SKM-1 treated with dmso at 0.1 percent for 144 hours (cell line): ENCODE data around the gene SLAMF6.
"Not testable (repeated sequence)": the region's sequence is repeated elsewhere in the genome, so short reads cannot be mapped to it uniquely, and the experiment has no call there.

ENCODE experiments used
- DNase-seq: peaks from one replicate; lab custom pipeline; 2025; ENCODE audit not compliant: unreplicated experiment; lab: John Stamatoyannopoulos, UW

The SLAMF6 gene

DNA sequence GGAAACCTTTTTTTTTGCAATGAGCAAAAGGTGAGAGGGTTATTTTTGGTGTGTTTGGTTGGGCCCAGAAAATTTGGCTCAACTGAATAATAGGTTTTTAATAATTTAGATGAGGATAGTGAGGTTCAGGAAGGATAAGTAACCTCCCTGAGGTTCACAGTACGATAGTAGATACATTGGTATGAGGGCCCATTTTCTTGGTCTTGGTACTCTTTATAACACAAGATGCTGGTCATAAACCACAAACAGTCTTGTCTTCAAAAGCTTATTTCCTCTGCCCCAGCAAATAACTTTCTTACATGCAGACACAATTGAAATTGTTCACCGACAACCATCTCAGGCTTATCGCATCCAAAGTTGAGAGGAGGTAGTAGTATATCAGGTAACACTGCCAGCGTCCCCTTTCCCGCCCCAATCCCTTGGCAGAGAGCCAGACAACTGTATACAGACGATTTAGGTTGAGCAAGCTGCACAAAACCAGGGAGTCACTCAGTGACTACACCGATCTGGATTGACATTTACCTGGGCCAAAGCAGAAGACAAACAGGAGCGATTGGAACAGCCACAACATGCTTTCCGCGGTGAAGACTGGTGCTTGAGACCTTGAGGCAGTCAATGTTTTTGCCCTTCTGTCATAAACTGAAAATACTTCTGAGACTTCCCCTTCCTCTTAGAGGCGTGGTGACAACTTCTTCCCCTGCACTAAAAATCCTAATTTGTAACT, at the start of gene SLAMF6:
Gene SLAMF6, minus strand, starts transcription at position 634 of the 724 bp plus-strand sequence. Its CDS starts 63 bp downstream, at position 571.
- DNase-seq: peak; percentile 61

DNA sequence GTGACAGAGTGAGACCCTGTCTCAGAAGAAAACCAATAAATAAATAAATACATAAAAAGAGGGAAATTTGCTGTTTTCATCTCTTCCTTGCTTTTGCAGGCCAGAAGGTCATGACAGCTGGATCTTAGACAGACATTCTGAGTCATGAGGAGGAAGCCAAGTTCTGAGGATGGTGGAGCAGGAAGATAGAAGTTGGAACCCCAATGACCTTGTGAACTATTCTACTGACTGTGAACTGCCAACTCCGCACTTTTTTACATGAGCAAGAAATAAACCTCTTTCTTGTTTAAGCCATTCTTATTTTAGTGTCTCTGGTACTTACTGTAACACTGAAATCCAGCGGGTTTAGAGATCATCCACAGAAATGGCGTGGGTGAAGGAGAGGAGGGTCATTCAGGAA, 47.8 kb upstream of the SLAMF6 start:
- DNase-seq: no peak

DNA sequence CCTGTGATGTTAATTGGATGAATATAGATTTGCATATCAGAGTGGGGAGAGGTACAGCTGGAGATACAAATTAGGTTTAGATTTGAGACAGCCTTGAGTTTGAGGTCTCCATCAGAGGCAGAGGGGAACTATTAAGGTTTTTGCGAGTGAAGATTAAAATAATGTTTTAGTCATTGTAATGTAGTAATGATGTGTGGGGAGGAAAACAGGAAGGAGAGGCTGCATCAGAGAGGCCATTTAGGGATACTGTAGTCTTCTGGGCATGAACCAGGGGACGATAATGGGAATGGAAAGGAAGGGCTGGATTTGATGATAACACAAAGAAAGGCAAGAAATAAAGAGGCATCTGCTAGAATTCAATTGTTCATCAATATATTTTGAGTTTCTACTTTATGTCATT, 46.8 kb upstream of the SLAMF6 start:
- no peak for DNase-seq

DNA sequence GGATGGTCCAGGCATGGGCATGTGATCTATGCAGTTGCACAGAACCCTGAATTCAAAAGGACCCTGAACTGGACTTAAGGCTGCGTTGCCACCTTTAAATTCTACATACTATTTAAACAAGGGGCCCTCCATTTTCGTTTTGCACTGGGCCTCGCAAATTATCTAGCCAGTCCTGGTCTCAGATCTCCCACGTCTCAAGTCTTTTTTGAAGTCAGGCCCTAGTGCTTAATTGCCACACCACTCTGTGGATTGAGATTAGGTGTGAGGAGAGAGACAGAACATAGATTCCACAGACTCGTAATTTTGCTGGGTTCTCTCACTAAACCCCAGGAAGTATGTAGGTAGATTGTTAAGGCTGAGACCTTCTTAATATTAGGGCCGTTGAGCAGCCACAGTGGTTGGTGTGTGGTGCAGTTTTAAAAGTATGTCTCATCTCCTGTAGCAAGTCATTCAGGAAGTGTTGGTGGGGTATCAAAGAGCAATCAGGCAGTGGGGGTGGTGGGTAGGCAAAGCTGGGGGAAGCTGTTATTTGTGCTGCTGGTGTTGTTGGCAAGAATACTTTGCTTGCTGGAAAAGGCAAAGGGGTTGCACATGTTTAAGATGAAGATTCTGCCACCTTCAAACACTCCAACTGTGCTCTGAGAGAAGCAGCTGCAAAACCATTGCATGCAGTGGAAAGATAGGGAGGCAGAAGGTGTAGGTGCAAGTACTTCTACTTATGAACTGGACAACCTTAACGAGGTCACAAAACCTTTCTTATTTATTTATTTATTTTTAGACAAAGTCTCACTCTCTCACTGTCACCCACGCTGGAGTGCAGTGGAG, 45.0 kb upstream of the SLAMF6 start:
- DNase-seq: no peak

DNA sequence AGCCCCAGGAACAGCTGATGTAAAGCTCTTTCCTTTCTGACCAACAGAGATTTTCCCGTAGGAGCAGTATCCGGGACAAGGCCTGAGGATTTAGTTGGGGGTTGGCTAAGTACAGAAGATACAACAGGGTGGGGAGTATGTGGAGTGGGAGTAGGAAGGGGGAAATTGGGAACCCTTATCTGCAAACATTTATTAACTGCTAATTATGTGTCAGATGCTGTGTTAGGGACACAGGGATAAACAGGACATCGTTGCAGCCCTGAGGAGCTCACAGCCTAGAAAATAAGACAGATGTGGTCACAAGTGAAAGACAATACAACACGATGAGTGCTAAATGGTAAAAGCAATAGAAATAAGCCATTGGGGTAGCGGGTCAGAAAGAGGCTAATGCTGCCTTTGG, 44.3 kb upstream of the SLAMF6 start:
- no peak for DNase-seq

DNA sequence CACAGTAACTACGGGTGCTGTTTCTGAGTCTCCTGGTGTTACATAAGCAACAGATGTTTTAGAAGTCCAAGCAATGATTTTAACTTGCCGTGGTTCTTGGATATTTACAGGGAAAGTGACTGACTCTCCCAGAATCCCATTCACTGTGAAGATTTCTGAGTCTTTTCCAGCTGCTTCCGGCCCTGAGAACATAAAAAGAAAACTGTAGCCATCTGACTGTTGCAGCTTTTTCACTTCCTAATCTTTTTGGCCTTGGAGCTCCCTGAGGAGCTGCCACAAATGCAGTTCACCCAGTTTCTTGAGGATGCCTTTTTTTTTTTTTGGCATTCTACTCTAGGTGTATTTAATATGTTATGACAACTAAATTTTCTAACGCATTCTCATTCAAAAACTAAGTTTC, 42.5 kb upstream of the SLAMF6 start:
- DNase-seq: no peak

DNA sequence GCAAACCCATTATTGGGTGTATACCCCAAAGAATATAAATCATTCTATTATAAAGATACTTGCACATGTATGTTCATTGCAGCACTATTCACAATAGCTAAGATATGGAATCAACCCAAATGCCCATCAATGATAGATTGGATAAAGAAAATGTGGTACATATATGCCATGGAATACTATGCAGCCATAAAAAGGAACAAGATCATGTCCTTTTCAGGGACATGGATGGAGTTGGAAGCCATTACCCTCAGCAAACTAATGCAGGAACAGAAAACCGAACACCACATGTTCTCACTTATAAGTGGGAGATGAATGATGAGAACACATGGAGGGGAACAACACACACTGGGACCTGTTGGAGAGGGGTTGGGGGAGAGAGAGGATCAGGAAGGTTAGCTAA, 40.2 kb upstream of the SLAMF6 start:
- not testable (repeated sequence) for DNase-seq

DNA sequence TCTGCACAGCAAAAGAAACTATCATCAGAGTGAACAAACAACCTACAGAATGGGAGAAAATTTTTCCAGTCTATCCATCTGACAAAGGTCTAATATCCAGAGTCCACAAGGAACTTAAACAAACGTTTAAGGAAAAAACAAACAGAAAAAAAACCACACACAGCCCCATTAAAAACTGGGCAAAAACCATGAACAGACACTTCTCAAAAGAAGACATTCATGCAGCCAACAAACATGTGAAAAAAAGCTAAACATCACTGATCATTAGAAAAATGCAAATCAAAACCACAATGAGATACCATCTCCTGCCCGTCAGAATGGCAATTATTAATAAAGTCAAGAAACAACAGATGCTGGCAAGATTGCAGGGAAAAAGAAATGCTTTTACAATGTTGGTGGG, 39.7 kb upstream of the SLAMF6 start:
- not testable (repeated sequence) for DNase-seq

DNA sequence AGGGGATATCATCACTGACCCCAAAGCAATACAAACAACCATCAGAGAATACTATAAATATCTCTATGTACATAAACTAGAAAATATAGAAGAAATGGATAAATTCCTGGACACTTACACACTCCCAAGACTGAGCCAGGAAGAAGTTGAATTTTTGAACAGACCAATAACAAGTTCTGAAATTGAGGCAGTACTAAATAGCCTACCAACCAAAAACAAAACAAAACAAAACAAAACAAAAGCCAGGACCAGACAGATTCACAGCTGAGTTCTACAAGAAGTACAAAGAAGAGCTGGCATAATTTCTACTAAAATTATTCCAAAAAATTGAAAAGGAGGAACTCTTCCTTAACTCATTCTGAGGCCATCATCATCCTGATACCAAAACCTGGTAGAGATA, 37.8 kb upstream of the SLAMF6 start:
- no peak for DNase-seq

DNA sequence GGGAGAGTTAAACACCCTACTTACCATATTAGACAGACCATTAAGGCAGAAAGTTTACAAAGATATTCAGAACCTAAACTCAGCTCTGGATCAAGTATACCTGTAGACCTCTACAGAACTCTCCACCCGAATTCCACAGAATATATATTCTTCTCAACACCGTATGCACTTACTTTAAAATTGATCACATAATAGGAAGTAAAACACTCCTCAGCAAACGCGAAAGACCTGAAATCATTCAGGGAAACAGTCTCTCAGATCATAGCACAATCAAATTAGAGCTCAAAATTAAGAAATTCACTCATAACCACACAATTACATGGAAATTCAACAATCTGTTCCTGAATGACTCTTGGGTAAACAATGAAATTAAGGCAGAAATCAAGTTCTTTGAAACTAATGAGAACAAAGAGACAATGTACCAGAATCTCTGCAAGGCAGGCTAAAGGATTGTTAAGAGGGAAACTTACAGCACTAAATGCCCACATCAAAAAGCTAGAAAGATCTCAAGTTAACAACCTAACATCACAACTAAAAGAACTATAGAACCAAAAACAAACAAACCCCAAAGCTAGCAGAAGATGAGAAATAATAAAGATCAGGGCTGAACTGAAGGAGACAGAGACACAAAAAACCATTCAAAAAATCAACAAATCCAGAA, 37.1 kb upstream of the SLAMF6 start:
- DNase-seq: no peak

DNA sequence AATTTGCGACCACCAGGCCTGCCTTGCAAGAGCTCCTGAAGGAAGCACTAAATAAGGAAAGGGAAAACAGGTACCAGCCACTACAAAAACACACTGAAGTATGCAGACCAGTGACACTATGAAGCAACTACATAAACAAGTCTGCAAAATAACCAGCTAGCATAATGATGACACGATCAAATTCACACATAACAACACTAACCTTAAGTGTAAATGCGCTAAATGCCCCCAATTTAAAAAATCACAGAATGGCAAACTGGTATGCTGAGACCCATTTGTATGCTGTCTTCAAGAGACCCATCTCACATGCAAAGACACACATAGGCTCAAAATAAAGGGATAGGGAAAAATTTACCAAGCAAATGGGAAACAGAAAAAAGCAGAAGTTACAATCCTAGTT, 36.4 kb upstream of the SLAMF6 start:
- not testable (repeated sequence) for DNase-seq

DNA sequence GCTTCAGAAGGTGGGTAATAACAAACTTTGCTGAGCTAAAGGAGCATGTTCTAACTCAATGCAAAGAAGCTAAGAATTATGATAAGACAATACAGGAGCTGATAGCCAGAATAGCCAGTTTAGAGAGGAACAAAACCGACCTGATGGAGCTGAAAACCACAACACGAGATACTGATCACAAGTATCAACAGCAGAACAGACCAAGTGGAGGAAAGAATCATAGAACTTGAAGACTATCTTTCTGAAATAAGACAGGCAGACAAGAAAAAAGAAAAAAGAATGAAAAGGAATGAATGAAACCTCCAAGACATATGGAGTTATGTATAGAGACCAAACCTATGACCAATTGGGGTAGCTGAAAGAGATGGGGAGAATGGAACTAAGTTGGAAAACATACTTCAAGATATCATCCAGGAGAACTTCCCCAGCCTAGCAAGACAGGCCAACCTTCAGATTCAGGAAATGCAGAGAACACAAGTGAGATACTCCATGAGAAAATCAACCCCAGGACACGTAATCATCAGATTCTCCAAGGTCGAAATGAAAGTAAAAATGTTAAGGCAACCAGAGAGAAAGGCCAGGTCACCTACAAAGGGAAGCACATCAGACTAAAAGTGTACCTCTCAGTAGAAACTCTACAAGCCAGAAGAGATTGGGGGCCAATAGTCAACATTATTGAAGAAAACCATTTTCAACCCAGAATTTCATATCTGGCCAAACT, 35.8 kb upstream of the SLAMF6 start:
- DNase-seq: no peak

DNA sequence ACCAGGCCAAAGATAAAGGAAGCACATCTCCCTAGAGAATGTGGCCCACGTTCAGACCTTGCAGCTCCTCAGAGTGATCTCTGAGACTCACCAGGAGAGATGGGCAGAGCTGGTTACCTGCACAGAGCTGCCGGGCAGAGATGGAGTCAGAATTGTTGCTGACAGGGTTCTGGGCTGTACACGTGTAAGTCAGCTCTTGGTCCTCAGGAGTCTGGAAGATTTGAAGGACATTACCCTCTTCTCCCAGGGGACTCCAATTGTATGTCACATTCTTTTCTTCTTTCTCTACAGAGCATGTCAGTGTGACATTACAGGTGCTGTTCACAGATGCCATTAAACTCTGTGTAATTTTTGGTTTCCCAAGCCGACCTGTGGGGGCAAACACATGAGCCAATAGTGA, 30.7 kb upstream of the SLAMF6 start:
- DNase-seq: no peak

DNA sequence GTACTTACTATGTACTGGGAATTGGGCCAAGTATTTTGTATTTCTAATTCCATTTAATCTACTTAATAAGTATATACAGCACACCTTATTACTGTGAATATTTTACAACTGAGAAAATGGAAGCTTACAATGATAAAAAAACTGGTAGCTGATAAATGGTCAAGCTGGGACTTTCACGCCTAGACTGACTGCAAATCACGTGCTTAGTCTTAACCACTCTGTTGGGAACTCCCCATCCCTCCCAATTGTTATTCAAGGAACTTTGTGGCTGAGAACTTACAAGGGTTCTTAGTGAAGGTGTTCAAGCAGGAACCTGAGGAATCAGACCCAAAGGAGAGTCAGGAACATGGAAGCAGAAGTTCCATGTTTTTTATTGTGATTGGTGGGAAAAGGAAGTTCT, 29.4 kb upstream of the SLAMF6 start:
- DNase-seq: no peak

DNA sequence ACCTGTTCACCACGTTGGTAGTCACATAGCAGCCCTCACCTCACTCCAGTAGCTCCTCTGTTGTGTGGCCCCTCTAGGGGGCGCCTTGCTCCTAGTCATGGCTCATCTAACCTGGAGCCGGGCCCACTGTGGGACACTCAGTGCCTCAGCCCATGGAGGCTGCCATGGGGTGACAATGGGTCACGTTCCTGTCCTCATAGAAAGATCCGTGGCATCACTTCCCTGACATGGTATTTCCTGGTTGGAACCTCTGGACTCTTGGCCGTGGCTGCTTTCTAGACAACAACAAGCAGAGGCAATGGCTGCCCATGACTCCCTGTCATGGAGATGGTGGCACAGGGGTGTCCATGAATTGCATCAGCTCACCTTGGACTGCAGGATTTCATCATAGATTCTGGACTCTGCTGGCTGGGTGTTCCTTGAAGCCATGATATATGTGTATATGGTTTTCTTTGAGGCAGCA, 27.5 kb upstream of the SLAMF6 start:
- no peak for DNase-seq

DNA sequence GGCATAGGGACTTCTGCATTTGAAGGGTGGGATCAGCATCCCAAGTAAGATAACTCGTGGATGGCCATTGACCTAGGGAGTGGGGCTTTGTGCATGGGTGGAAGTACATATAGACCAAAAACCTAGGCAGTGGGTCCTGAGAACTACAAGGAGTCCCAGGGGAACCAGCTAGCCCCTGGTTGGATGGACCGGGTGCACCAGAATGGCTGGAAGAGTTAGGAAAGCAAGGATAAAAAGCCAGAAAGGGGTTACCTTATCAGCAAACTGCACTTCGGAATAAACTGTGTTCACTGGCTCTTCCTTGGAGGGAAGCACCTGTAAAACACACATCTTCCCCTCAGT, 26.6 kb upstream of the SLAMF6 start:
- no peak for DNase-seq

DNA sequence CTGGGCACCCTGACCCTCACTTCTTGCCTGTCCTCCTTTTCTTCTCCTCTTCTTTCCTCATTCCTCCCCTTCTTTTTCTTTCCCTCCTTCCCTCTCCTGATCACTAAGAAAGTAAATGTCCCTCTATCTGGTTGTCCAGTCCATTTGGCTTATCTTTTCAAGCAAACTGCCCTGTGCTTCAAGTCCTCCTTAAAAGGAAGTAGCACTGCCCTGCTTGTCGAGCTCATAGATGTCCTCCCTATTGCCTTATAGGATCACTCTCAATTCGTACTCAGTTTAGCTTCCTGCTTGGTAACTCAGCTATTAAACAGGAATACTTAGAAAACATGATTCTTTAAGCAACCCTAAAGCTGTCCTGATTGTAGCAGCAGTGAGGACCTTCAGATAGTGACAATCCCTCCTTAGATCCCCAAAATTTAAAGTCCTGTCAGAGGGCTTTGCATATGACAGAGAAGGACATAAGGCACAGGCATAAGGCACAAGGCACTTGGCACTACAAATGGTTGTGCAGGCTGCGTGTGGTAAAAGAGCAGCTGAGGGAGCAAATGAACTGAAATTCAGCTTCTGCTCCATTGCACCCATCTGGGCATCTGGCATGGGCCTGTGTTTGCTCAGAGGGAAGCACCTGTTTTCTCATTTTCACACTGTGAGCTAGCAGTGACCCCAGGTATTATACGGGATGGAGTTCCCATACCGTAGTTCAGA, 26.1 kb upstream of the SLAMF6 start:
- no peak for DNase-seq

DNA sequence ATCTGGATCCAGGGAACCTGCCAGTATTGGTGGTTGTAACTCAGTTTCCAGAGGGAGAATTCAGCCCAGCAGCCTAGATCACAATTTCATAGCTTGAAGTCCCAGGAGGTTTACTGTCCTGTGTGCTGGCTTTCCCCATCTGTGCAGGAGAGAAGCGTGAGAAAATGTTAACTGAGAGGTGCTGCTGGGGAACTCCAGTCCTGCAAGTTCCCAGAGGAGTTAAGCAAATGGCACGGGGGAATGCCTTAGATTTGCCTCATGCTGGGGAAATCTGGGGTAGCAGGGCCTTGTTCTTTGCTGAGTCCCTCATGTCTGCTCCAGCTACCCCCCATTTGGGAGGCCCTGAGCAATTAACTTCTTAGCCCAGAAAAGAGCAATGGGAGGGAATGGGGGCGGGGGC, 25.1 kb upstream of the SLAMF6 start:
- DNase-seq: no peak

DNA sequence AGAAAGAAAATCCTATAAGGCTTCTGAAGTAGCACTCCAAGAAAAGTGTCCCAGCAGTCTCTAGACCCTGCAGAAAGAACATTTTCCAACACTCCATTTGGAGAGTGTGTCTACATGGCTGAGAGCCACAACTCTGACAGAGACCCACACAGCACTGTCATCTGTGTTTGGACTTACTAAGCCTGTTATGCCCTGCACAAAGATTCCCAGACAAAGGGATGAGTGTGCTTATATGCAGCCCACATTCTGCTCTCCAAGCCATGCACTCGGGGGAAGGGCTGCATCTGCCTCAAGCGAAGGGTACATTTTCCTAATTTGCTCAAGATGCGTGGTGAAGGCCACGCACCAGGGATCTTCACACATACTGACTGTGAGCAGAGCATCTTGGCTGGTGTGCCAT, 24.4 kb upstream of the SLAMF6 start:
- no peak for DNase-seq

DNA sequence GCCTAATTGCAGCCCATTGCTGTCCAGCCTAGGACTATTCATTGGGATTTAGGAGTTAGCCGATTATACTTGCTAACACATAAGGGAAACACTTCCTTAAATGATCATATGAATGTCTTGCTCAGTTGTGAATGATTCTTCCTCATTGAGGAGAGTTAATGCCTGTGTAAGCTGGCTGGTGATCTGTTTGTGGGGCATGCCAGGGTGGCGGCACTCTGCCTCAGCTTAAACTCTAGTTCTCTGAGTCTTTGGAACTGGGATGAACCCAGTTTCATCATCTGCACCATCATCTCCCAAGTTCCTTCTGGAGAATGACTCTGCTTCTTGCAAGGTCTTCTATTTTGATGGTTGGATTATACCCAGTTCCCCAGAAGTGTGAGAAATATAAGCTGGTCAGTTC, 23.9 kb upstream of the SLAMF6 start:
- DNase-seq: peak; percentile 55

DNA sequence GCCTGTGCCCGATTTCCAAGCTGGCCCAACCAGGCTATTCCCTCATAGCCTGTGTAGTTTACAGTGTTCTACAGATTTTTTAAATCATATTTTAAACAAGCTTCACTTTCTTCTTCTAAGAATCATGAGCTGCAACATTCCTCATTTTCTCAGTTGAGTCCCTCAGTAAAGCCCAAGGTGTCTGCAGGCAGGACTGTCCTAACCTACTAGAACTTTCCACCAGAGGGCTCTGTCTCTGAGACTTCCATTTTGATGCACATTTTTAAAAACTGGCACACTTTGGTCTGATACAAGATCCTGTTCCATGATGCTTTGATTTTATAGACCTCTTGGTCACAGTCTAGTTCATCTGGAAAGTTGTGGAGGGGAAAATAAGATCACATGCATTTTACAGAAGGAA, 21.6 kb upstream of the SLAMF6 start:
- DNase-seq: peak; percentile 31
